Neural progenitor cell (in vitro differentiated cells): ENCODE measurements around the gene BCL6B.

Experiments used
- CTCF ChIP-seq: fragments of 200-600 bp; sonication (generic); IDR thresholded peaks from 2 replicates; pipeline ENCODE4 v1.5.1; 2017; ENCODE audit warnings: antibody characterized with exemption, mild to moderate bottlenecking
- EZH2 ChIP-seq: fragments of 200-600 bp; sonication (generic); IDR thresholded peaks from 2 replicates; pipeline ENCODE4 v1.6.1; 2017; ENCODE audit warnings: antibody characterized with exemption, mild to moderate bottlenecking, moderate library complexity
- EZH2phosphoT487 ChIP-seq: fragments of 200-600 bp; sonication (generic); IDR thresholded peaks from 2 replicates; pipeline ENCODE4 v1.6.1; 2017; ENCODE audit warnings: antibody characterized with exemption

- TF ChIP-seq CTCF (no peak), EZH2phosphoT487 (no peak), EZH2 (no peak)
Observed at GRCh38 chr17:7027335-7027734, 4.5 kb downstream of the BCL6B start.
